Spleen (tissue), 7 donors: ENCODE results near the gene C1QTNF1.
"Not testable (repeated sequence)": the region's sequence is repeated elsewhere in the genome, so short reads cannot be mapped to it uniquely, and the experiment has no call there.

Experiments
- CTCF ChIP-seq, 11 experiments: fragments of 200-600 bp in 7 of 11; fragments of 450-650 bp in 4 of 11; sonication (generic) in 4 of 11; IDR thresholded peaks in 8 of 11; conservative IDR thresholded peaks in 3 of 11; 1 replicate in 7 of 11; 2 replicates in 4 of 11; pipeline versions ENCODE4 v1.4.0 to v1.8.0; 2016 to 2021; ENCODE audit warnings: antibody characterized with exemption in 11 of 11, inconsistent platforms in 4 of 11, mild to moderate bottlenecking in 1 of 11
- POLR2A ChIP-seq, 3 donors: fragments of 450-650 bp; IDR thresholded peaks; one replicate each; pipeline ENCODE4 v1.5.1; 2017; ENCODE audit warnings: antibody characterized with exemption in 3 of 3, mild to moderate bottlenecking in 1 of 3
- POLR2AphosphoS5 ChIP-seq, 3 donors: sonication (generic); formaldehyde crosslinking; IDR thresholded peaks; one replicate each; pipeline ENCODE4 v1.5.1; 2017; ENCODE audit warnings: antibody characterized with exemption in 3 of 3
- donor health status: DM: no; HTN: no; CAD: no; lungs with moderate emphysema.
- donor health status: DM: no; HTN: no; CAD: no.
- donor health status: DM: no; HTN: no; CAD: no.

GRCh38 chr17:79030636-79031035 lies 6.7 kb downstream of the C1QTNF1 start:
- not testable (repeated sequence) for TF ChIP-seq CTCF (IDR thresholded peaks at IDR 0.05 in 8 of 11, conservative IDR thresholded peaks at IDR 0.05 in 3 of 11); POLR2A (IDR thresholded peaks at IDR 0.05); POLR2AphosphoS5 (IDR thresholded peaks at IDR 0.05)
